GM18499 (cell line): ENCODE measurements around the gene TFB1M.

Source experiments
- ATAC-seq: cut with Tn5 transposase; IDR thresholded peaks from one replicate; pipeline ENCODE4 v1.9.1; 2021; ENCODE audit warnings: moderate number of reproducible peaks; ENCODE audit not compliant: insufficient read depth, unreplicated experiment

Gene TFB1M

DNA sequence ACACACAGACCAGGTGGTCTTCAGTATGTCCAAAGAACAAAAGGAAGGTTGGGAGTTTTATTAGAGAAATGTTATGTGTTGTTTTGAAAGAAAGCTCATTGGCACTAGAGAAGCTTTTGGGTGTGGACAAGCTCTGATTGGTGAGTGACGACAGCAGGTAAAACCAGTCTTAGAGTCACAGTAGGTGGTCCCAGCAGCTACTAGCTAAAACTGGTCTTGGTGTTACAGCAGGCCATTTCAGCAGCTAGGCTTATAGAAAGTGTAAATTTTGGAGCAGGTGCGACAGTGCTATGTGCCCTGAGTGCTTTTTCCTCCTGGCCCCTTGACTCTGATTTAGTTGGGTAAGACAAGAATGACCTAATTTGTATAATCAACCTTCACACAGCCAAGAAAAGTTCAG, 46.9 kb downstream of the TFB1M start:
- no peak for ATAC-seq

DNA sequence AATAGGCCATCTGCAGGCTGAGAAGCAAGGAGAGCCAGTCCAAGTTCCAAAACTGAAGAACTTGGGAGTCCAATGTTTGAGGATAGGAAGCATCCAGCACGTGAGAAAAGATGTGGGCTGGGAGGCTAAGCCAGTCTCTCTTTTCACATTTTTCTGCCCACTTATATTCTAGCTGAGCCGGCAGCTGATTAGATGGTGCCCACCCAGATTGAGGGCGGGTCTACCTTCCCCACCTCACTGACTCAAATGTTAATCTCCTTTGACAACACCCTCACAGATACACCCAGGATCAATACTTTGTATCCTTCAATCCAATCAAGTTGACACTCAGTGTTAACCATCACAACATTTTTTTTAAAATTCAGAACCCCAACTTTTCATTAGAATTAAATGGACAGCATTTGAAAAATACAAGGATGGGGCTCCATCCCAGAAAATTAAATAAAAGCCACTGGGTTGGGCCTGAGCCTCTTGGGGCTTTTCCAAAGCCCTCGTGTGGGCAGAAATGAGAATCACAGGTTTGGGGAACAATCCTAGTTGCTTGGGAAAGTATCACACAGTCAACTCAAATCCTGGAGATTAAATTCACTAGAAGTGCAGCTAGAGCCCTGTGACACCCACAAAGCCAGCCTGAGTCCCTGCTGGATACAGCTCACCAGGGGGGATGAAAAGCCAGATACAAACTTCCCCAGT, 48.3 kb downstream of the TFB1M start:
- ATAC-seq, result no peak

DNA sequence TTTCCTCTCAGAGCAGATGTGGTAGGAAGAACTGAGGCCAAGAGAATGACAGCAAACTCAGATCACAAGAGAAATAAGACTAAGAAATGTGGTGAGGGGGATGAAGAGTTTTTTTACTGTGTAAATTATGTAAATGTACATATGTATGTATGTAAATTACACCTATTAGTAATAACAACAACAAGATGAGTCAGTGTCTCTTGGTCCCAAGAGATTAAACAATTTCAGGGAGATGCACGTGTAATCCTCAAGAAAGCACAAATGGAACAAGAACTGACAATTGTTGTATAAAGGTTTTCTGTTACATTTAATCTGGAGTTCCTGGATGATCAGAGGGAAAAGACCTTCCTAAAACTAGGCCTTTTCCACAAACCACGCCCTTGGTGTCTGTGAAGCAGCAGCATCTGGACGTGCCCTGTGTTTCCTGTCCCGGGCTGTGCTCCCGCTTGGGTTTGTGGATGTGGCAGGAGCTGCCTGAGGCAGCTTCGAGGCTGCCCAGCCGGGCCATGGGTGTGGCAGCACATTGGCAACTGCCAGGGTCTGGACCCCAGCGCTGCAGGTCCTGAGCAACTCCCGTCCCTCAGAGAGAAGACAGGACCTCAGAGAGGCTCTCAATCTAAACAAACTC, 49.5 kb downstream of the TFB1M start:
- ATAC-seq, result no peak

DNA sequence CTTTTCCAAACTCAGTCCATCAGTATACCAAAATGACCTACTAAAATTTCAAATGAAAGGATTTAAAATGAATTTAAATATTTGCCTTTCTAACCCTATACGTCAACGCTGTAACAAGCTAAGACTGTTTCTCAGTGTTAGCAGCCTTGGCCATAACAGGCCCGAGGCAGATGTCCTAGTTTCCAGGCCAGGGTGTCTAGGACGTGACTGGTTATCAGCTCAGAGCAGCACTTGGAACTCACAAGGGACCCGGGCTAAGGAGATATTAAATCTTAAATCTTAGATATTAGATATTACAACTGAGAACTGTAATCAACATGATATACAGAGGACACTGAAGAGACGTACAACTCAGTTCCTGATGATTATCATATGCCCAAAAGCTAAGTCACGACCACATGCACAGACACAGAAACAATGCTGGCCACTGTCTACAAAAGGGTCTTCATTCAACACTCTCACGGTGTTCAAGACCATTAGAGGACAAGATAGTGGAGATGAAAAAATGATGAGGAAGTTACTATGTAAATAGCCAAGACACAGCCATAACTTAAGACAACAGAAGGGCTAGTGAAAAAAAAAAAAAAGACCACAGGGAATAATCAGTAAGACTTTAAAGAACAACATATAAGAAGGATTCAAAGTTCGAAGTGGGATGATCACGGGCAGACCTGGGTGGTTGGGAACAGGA, 50.8 kb downstream of the TFB1M start, which contains the start of gene CLDN20:
TSS of gene CLDN20 (plus strand) at position 641 of the 691 bp plus-strand sequence. CDS start 11,707 bp downstream, outside the sequence.
- ATAC-seq, result no peak

DNA sequence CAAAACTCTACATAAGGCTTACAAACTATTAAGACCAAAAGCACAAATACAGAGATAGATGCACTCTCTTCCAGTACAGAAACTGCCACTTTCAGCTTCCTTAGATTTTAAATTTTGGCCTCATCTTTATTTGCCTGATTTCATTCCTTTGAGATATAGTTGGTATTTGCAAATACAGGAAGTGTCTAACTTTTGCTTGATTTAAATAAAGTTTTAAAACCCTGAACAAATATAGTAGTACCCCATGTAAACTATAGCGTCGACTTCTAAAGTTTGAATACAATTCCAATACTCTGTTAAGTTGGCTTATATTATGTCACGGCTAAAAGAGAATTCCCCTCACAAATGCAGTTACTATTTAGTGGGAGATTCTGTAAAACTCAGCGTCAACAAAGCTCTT, 51.6 kb downstream of the TFB1M start:
- ATAC-seq, result no peak

DNA sequence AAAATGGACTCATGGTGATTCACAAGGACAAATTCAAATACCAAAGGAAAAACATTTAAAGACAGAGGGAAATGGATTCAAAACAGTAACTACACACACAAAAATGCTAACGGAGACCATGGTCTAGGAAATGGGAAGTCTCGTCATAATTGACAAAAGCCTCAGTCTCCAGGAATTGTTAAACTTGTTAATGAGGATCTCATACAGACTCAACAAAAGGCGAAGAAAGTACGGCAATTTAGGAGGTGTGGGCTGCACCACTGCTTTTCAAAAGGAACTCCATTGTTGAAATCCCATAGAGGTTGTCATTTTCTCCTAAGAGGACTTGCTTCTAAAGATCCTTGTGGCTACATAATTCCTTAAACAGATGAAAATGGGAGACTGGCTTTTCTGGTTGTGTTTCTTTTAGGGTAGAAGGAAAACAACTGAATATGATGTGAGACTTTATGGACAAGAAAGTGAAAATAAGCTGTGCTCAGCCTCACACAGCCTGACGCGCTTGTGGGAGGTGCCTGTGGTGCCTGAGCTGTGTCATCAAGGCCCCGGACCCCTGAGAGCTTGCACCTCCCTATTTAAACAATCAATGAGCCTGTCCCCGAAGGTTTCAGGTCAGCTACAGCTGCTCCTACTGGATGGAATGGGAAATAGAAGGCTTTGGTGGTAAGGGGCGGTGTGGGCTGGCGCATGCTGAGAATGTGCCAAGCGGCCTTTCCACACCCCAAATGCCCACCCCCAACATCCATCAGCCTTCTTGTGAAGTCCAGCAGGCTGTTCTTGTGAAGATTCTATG, 53.0 kb downstream of the TFB1M start:
- ATAC-seq, result no peak

DNA sequence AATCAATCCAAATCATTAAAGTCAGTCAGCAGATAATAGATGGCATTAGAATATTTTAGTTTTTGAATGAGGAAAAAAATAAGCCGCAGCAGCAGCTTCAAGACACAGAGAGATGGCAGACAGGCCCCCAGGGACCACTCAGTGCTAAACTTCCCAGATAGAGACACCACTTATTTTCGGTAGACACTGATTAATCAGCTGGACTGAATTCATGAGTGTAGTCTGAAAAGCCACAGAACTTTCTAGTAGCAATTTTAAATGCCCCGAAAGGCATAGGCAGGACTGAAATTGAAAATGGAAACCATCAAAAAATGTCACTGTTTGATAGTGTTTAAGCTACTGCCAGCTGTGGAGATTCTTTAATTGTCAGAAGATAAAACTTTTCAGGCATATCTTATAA, 53.6 kb downstream of the TFB1M start:
- no peak for ATAC-seq

DNA sequence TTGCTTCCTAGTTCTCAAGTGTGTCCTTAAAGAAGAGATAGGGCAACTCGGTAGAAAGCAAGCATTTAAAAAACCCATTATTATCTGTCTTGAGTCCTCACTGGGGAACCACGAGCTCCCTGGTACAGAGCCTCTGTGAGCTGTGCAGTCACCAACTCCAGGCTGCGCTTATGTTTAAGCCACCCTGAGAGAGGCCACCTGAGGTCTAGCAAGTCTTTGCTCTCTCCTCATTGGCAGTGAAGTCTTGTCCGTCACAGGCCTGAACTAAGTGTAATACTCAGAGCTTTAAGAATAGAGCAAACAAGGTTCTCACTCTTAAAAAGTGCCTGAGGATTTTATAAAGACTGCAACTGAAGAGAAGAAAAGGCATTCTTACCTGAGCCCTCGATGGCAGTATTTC, 54.4 kb downstream of the TFB1M start:
- ATAC-seq, result no peak

DNA sequence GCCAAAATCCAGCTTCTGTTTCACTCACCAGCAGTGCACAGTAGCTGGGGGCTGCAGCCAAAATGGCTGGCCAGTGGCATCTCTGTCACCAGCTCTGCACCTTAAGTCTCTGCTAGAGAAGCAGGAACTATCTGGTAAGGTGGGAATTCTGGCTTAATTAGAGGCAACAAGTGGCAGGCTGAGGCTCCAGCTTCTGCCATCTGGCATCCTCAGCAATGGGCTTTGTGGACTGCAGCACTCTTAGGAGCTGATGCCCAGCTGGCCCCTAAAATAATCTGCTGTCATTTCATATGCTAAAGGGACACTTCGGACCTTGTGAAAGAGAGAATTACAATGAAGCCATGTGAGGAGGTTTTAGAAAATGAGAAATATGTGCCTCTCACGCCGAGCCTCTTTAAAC, 55.1 kb downstream of the TFB1M start:
- ATAC-seq, result no peak

DNA sequence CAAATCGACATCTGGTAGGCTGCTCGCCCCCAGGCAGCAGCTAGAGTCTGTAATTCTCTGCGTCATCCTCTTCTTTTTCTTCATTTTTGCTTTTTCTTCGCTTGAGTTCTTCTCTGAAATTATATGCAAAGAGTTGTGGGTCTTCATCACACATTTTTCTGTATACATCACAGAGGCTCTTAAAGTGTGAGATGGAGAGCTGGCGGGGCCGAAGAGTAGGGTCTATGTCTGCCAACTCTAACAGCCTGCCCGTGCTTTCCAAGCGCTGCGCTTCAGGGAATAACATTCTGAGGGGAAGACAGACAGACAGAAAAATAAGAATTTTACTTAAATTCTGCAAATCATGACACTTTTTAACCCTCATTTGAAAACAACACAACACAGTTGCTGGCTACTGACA, 56.5 kb downstream of the TFB1M start:
- ATAC-seq, result no peak

DNA sequence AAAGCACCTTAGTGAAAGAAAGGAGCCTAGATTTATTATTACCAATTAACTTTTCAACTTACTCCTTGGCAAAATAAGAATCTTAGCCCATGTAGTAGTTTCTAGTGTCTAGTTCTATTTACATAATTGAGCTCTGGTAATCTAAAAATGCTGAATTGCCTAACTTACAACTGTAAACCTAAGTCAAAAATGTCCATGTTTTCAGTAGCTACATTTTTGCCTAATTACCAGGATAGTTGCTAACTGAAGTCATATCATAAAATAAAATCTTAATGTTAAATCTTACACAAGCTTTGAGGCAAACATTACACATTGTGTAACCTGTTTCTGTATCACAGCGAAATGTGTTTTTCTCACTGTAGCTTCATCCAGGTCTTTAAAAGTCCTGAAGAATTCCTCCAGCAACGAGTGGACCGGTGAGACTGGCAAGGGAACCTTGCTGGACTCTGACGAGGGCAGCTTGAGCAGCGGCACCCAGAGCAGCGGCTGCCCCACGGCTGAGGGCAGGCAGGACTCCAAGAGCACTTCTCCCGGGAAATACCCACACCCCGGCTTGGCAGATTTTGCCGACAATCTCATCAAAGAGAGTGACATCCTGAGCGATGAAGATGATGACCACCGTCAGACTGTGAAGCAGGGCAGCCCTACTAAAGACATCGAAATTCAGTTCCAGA, 58.0 kb downstream of the TFB1M start:
- ATAC-seq, result no peak

DNA sequence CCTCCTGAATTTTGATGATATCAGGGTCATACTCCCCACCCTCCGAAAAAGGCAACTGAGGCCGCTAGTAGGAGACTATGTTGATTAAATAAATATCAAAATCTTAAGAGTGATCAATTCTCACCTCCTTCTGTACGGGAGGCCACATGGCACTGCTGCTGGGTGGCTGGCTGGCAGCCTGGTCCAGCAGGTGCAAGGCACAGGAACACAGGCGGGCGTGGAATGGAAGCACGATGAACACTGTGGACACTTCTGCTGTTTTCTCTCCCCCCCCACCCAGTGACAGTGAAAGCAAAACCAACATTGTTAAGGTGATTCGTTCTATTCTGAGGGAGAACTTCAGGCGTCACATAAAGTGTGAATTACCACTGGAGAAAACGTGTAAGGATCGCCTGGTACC, 60.1 kb downstream of the TFB1M start:
- no peak for ATAC-seq

DNA sequence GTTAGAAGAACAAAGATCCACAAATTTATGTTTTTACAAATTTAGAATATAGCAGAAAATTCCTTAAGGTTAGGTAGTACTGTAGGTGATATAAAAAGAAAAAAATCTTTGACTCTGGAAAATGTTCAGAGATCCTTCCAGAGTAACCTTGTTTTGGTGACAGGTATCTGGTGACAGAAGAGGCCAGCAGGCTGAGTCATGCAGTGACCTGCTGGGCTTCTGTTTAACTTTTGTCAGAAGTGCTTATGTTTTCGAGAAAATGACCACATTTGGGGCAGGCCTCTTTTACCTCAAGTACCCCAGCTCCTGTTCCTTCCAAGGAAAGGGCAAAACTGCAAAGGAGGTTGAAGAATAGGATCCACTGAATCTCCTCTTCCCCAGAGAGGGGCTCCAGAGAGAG, 60.9 kb downstream of the TFB1M start:
- no peak for ATAC-seq

DNA sequence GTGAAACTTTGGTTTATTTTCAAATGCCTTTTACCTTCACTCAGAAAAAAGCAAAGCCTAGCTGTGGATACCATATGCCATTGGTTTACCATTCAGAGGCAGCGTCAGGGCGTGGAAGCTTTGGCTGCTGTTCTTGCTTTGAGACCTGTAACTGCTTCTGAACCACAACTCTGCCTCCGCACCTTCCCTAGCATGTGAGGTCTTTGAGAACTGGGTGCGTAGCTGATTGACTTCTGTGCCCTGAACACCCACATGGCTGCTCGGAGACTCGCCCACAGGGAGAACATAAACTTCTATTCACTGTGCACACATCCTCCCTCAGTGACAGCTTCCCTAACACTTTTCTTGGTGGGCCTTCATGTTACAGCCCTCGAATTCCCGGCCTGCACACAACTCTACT, 61.7 kb downstream of the TFB1M start:
- no peak for ATAC-seq

DNA sequence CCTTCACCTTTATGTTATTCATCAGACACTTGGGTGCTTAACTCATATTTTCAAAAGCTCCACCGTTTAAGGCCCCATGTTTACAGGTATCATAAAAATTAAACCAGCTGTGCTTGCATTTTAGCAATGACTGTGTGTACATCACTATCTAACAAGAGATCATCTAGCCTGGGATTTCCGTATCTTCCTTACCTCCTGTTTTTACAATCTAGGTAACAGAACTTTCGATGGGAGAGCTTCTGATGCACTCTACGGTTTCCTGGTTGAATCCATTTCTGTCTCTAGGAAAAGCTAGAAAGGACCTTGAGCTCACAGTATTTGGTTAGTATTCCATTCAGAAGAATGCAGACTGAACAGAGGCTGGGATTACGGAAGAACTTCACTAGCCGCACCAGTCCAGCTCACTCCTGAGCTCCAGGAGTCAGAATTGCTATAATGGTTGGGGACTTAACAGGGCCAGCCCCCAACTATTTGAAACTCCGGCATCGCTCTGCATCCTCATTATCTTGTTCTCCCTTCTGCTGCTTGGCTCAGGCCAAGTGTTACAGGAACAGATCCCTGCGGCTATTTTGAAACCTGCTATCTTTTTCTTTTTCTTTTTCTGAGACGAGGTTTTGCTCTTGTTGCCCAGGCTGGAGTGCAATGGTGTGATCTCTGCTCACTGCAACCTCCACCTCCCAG, 63.4 kb downstream of the TFB1M start:
- ATAC-seq, result no peak

DNA sequence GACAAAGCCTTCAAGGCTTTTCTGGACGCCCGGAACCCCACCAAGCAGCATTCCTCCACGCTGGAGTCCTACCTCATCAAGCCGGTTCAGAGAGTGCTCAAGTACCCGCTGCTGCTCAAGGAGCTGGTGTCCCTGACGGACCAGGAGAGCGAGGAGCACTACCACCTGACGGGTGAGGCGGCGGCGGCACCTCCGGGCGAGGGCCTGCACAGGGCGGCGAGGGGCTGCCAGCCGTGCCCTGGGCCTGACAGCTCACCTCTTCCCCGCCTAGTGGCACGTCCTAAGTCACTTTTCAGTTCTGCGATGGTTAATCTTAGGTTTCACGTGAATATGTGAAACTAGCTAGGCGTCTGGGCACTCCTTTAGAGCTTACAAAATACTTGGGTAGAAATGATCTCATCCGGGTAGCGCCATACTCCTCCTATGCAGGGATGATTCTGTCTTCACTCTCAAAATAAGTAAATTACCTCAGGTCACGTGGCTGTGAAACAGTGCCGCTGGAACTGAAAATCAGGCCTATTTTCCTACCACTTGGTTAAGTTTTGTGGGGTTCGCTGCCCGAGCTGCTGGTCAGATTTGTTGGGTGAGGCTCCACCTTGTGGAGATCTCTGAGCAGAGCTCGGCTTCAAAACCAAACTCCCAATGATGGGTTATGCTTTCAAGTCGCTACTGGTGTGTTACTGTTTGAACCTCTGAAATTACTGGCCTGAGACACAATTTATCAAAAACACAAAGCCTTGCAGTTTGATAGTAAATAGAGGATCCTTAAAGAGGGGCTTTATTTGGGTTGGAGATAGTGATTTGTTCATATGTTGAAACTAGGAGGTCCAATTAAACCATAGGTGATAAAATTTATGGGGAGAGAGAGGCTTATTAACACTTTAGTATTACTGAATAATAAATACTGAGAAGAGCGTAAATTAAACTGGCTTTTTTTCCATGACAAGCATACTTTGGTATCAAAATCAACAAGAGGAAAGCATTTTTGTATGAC, 66.0 kb downstream of the TFB1M start:
- no peak for ATAC-seq

DNA sequence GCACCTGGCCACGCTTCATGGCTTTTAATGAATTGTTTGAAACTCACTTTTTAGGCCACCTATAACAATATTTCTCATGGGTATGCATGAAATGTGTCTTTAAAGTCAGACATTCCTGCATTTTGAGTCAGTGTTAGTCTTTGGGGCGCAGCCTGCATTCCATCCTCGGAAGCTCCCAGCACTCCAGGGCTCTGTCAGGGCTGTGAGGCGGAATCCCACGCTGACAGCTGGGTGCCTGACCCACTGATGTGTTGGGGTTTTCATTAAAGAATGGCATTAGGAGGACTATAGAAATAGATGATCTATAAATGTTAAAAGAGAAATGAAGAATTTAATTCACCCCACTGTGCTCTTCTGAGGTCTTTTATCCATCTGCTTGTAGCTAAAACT, 66.7 kb downstream of the TFB1M start:
- no peak for ATAC-seq

DNA sequence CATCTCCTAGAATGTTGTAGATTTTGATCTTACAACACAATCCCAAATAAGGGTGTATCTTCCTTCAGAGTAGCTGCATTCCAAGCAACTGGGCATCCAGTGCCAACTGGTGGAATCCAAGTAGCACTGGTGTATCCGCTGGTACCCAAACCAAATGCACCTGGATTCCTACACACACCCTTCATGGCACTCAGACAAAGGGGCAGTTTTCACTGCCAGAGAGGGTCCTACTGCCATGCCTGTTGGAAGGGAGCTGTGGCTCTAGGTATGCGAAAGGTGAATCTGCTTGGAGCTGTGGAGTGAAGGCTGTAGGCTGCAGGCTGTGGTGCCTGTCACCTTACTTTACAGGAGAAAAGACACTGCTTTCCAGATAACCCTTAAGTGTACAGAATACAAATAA, 67.5 kb downstream of the TFB1M start:
- no peak for ATAC-seq

DNA sequence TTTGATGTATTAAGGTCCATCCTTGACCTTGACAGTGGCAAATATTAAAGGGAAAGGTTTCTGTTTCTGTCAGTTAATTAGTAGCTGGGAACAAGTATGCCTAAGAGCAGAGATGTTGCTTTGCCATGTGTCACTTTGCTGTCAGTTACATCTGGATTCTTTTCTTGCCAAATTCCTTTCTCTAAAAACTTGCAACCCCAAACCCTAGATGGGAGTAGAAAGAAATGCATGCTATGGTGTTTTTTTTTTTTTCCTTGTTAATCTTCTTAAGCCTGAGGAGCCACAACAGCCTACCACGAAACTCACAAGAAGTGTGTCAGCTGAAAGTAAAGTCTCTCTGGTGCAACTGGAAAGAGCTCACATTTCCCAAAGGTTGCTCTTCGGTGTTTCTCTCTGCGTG, 68.5 kb downstream of the TFB1M start:
- ATAC-seq, result no peak
